HG02759 (cell line): ENCODE measurements around the gene PLCB1.

Experiments used
- ATAC-seq: cut with Tn5 transposase; IDR thresholded peaks from one replicate; pipeline ENCODE4 v1.9.1; 2021; ENCODE audit warnings: mild to moderate bottlenecking, moderate library complexity; ENCODE audit not compliant: unreplicated experiment

PLCB1 gene

DNA sequence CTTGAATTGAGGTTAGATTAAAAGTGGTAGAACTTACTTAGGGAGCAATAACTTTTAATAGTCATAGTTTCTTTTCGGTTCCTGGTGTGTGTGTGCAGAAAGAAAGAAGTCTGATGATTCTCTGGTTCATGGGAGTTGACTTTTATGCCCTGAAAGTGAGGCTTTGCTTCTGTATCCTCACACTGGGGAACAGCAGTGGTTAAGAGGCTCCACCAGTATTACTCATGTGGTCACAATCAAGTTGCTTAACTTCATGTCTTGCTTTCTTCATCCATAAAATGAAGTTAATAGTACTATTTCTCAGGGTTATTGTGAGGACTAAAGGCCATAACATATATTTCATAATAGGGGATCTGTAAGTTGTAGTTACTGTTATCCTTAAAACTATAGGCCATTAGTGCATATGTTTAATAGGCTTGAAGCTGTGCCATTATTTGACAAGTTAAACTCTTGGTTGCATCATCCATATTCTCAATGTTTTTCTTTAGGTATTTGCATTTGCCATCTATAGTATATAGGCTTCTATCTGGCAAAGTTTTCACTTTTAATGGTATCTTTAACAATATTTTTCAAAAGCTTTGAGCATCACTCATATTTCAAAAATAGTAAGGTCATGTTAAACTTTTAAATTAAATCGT, 262.4 kb downstream of the PLCB1 start:
- ATAC-seq: peak; percentile 79

DNA sequence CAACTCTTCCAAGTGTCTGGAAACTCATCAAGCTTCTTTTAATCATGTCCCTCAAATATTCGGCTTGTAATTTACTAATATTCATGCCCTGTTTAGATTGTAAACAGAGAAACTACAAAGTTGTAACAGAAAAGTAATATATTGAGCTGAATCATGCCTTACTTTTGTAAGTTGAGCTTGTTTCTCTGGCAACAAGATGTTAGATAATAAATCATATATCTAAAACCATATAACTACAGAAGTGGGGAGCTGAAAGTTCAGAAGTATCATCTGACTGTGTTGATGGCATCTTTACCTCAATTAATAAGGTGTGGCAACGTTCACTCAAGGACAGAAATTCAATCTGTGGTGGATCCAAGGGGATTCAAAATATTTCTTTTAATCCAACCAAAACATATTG, 263.9 kb downstream of the PLCB1 start:
- ATAC-seq: no peak

DNA sequence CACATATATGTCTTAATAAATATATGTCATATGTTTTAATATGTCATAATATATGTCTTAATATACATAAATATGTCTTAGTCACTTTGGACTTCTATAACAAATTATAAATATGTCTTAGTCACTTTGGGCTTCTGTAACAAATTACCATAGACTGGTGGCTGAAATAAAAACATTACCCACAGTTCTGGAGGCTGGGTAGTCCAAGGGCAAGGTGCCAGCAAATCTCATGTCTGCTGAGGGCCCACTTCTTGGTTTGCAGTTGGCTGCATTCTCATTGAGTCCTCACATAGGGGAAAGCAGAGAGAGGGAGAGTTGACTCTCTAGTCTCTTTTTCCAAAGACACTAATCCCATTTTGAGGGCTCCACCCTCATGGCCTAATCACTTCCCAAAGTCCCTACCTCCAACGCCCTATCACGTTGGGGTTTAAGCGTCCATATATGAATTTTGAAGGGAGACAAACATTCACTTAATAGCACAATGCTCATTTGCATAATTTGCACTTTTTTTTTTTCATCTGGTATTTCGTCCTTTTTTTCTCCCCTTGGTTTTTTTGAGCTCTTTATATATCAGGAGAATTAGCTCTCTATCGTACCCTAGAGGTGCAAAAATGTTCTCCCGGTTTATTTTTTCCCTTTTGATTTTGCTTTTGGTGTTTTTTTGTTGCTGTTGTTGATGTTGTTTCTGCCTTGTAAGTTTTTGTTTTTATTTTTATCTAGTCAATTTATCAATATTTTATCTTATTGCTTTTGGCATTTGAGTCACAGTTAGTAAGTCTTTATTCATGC, 266.4 kb downstream of the PLCB1 start:
- no peak for ATAC-seq

DNA sequence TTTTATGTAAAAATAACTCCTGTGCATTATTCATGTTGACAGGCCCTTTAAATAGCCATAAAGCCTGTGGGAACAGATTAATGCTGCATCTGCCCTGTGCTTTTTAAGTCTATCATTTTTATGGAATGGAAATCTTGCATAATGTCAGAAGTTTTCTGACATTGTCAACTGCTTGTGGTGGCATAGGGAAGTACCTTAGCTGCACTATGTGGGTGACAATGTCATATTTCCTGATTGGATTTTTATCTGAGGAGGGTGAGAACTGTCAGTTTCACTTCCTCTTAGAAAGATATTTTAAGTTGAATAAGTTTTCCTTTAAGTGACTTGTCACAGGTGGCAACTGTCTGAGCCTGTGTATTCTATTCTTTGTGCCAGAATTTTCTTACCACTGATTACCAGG, 267.9 kb downstream of the PLCB1 start:
- peak; percentile 98 for ATAC-seq

DNA sequence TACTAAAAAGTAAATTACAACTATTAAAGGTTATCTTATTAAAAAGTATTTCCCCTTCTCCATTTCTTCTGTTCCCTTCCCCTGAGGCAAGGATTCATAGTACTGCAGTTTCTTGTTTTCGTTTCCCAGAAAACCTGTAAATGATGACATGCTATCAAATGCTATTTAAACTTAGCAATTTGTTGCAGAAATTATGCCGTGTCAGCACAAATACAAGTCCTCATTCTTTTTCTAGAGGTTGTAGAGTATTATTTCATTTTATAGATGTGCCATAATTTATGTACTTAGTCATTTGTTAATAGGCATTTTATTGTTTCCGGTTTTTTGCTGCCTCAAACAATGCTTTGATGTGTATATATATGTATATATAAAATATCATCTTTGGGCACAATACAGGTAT, 268.4 kb downstream of the PLCB1 start:
- no peak for ATAC-seq

DNA sequence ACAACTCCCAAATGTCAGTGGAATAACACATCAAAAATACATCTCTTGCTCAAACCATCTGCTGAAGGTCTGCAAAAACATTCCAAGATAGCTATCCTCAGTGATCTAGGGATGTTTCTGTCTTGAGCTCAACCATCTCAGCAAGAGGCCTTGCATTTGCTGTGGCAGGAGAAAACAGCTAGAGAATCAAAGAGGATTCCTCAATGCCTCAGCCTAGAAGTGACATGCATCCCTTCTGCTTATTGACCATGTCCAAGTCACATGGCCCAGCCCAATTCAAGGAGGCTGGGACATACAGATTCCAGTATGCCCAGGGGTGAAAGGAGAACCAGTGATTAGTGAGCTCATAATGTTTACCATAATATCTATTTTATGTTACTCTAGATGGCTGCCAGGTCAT, 269.5 kb downstream of the PLCB1 start:
- no peak for ATAC-seq

DNA sequence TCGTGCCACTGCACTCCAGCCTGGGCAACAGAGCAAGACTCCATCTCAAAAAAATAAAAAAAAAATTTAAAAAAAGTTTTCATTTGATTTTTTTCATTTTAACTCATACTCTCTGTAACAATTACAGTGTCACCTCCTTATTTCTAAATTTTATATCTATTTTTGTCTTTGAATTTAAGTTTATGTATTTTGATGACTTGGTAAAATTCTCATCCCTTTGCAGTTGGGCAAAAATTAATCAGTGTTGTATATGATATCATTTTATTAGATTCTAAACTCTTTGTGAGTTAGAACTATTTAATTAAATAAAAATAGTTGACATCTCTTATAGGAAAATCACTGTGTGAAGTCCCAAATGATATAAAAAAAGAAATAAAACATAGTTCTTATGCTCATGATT, 270.7 kb downstream of the PLCB1 start:
- no peak for ATAC-seq

DNA sequence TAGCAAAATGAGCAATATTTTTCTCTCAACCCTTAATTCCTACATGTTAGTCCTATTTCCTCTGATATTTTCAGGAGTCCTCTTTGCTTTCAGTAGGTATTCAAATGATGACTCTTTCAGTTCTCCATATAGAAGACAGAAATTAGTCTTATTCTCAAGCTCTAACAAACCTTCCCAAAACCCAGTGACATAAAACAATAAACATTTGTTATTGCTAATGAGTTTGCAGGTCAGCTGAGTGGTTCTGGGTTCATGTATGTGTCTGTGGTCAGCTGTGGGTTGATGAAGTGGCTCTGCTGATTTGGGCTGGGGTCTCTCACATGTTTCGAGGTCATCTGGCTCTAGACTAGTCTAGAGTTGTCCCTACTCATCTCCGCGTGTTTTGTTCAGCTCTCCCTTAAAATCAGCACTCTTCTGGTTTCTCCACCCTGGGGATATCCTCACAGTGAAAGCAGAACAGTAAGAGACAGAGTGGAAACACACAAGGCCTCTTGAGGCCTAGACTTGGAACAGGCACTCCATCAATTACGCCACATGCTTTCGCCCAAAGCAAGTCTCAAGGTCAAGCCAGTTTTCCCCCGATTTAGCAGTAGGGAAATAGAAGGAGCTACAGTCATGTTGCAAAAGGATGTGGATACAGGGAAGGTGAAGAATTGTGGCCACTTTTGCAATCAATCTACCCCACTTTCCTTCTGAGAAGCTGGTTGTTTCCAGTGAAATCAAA, 273.0 kb downstream of the PLCB1 start:
- peak; percentile 30 for ATAC-seq

DNA sequence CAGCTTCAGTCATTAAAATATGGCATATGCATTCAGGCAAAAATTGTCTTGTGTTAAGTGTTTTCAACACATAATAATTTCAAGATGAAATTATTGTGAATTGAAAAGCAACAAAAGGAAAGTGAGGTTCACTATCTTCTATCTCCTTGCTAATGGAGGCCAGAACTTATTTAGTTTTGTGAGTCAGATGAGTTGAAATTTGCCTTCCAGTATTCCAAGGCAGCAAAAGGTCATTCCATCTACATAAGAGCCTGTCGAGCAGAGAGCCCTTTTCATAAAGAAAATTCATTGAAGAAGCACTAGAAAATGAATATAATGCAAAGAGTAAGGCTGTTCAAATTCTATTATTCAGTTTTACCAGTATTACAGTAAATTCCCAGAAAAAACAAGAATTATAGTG, 274.3 kb downstream of the PLCB1 start:
- ATAC-seq: no peak

DNA sequence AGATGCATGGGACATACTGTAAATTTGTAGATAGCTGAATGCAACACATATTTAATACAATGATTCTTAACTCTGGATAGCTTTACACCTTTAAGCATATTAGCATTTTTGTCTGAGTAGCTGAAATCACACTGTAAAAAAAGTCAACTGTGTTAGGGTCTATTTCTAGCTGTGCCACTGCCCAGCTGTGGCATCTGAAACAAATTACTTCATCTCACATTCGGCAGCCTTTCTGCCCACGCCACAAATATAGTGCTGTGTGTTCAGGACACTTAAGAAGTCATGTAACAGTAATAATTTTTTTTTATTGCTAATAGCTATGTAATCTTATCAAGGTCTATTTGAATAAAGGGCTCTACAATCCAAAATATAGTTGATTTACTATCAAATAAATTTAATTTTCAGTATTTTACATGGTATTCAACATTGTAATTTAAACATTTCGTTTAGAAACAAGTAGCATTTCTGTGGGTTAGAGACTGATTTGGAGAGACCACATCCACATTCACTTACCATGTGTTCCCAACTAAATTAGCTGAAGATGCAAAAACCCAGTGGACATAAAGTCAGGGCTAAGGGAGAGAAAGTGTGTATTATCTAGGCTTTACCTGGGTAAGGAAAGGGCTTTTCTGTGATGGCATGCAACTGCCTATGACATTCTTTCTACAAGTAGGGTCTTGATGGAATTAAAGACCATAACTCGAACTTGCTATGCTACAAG, 276.7 kb downstream of the PLCB1 start:
- peak; percentile 54 for ATAC-seq

DNA sequence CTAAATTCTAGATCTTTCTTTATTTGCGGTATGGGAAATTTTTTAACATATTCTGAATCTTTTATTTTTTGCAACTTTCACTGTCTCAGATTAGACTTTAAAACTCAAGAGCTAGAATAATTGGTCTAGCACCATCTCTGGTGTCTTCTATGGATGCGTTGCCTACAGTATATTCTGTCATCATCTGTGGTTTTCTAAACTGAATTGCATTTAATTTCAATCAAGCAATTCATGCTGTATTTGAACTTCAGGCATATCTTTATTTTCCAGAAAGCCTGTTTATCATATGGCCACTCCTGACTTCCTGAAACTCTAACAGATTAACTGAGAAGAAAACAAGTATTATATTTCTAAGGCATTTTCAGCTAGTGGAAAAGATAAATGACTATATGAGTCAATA, 281.6 kb downstream of the PLCB1 start:
- ATAC-seq: no peak

DNA sequence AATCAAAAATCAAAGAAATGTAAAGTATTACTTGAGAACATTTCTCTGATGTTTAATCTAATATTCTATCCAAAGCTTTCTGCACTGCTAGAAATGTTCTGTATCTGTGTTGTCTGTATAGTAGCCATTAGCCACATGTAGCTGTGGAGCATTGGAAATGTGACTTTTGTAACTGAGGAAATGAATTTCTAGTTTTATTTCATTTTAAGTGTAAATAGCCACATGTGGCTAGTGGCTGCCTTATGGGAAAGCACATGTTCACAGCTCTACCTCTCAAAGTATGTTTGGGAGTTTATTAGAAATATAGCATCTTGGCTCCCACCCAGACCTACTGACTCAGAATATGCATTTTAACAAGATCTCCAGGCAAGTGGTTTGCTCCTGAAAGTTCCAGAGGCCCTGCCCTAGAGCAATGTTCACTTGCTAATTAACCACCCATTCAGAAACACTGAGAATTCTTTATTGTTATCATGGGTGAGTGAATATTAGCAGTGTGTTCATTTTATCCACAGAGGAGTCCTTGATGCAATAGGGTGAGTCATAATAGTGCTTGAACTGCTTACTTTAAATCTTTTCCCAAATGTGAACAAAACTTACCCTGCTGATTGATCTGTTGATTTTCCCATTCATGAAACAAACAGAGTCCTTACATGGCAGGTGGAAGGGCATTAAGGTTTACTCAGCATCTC, 282.7 kb downstream of the PLCB1 start:
- ATAC-seq: no peak

DNA sequence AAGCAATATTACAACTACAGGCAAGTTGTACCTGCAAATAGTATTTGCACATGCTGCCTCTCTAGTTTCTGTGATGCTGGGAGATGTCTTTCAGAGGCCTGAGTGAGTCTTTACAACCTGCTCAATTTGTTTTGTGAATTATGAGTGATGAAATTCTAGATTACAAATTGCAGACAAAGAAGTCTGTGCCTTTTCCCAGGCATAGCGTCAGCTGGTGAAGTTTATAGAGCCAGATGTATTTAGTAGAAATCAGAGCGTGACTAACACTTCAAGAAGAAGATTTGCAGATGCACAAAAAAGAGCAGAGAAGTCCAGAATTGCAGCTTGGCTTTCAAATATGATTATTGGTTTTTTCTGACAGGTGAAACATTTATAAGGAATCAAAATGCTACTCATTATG, 289.9 kb downstream of the PLCB1 start:
- no peak for ATAC-seq

DNA sequence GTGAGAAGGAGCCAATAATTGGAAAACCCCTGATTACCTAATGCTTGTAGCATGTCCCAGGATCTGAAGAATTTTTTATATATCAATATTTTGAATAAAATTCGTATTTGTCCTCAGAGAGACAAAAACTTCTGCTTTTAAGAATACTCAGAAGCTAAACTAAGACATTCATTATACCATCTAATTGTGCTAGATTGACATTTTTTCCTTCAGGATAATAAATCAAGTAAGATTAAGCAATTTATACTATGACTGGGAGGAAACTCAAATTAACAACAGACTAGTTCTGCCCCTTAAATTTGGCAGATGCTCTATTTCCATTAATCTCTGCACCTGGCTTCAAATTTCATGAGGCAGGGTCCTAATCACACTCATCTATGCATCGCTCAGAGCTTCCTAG, 291.4 kb downstream of the PLCB1 start:
- no peak for ATAC-seq

DNA sequence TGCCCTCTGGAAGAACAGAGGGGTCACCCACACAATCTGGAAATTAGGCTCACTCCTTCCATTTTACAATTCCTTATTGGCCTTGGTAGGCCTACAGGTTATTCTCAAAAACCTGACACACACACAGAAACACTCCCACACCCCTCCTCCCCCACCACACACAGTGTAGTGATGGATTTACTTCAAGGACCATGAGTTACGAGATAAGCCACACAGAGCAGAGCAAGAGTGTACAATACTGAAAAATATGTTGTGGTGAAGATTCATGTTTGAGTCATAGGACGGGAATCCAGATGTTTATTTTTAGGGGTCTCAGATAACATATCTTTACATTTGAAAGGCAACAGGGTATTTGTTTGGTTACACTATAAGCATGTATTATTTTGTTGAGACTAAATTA, 291.9 kb downstream of the PLCB1 start:
- ATAC-seq: no peak

DNA sequence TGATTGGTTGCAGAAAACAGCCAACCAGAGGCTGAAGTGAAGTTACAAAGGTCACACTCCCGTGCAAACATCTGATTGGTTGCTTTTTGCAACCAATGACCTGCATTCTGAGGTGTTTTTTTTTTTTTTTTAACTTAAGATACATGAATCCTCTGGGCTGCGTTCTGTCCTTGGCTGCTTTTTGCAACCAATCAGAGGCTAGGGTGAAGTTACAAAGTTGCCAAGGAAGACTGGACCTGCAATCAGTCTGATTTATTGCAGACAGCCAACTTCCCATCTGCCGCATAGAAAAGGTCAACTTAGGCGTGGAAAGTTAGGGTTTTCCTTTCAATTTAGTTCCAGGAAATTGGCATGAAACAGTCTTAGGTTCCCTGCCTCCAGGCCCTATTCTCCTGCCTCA, 292.9 kb downstream of the PLCB1 start:
- no peak for ATAC-seq

DNA sequence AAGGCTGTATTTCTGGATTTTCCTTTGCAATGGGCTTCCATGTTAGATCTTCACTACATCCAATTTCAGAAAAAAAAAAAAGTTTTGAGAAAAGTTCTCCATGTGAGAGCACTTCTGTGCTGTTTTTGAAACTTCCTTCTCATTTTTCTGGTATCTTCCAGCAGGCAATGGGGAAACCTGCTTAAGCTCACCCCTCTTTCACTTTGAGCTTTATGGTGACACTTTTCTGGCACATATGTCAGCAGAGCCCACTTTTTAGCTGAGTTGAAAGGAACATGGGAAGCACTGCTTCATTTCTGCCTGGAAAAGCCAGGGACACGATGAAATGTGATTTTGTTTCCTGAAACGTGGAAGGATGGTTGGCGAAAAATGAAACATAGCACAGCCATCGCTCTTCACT, 293.7 kb downstream of the PLCB1 start:
- no peak for ATAC-seq

DNA sequence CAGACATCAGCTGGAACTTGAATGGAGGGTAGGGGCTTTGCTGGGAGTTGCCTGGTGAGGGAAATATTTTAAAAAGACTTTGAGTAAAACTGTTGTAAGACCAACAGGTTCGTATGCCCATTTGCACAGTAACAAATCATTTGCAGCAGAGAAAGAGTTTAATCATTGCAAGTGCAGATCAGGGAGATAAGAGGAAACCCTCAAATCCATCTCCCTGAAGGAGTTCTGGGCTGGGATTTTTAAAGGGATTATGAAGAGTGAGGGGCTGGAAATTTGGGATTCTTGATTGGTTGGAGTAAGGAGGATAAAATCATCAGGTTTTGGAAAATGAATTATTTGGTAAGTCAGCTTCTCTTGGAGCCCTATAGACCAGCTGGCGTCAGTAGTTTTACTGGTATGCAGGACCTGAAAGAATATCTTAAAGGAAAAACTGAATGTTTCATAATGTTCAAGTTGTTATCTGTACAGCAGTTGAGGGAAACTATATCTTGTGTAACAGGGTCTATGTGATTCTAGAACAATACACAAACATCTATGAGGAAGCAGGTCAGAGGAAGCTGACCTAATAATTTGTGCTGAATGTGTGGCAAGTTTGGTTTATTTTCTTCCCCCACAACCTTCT, 295.5 kb downstream of the PLCB1 start:
- ATAC-seq: no peak

DNA sequence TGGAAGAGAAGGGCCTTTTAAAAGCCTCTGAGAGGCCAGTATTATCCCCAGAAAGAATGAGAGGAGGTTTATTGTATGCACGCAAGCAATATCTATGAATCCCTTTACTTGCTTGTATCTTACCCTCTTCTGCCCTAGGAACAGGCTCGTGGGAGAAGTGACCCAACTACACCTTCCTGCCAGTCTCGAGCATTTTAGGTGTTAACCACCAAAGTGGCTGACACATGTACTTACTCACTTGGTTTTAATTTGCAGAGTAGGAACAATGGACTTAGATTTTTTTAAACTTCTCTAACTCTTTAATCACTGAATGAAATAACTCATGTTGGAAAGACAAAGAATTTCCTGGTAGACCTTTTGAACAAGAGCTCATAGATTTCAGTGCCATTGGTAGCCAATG, 296.9 kb downstream of the PLCB1 start:
- no peak for ATAC-seq
